BE2C (cell line): ENCODE measurements around the gene PEMT. TPM values are rescaled to one million over a fixed set of nuclear protein-coding genes. Genes with fewer than 3 reads are reported as not detected.
A peak's percentile ranks its signal among the peaks of the same experiment; 100 is the strongest.
"Not testable (repeated sequence)": the region's sequence is repeated elsewhere in the genome, so short reads cannot be mapped to it uniquely, and the experiment has no call there.

ENCODE experiments used
- DNase-seq: peaks from one replicate; pipeline ENCODE4 v3.0.0-alpha.2; 2020
- H3K27me3 ChIP-seq: fragments of 250-450 bp; sonication (Bioruptor Pico); 2 replicates; pipeline ENCODE4 v1.5.1; 2020; ENCODE audit warnings: mild to moderate bottlenecking
- H3K36me3 ChIP-seq: fragments of 250-450 bp; sonication (Bioruptor Pico); 2 replicates; pipeline ENCODE4 v1.5.1; 2020; ENCODE audit warnings: mild to moderate bottlenecking
- H3K4me1 ChIP-seq: fragments of 250-450 bp; sonication (Bioruptor Pico); 2 replicates; pipeline ENCODE4 v1.5.1; 2020
- H3K4me3 ChIP-seq: 2 replicates; pipeline ENCODE4 v1.5.1; 2011; ENCODE audit warnings: low read depth, low read length
- H3K9me3 ChIP-seq: fragments of 250-450 bp; sonication (Bioruptor Pico); 2 replicates; pipeline ENCODE4 v1.5.1; 2020
- polyA plus RNA-seq: library from polyadenylated mRNA; unstranded; fragments of >200 nt; gene quantifications from one replicate; pipeline ENCODE4 v1.2.1, GENCODE V29; 2012; ENCODE audit warnings: low read depth, missing spikeins; ENCODE audit not compliant: insufficient read length, insufficient read depth
- TF ChIP-seq, protein P1 (sequence below): IDR thresholded peaks from 2 replicates; pipeline ENCODE4 v1.5.1; 2012; ENCODE audit warnings: mild to moderate bottlenecking, low read depth, low read length

PEMT gene, protein sequence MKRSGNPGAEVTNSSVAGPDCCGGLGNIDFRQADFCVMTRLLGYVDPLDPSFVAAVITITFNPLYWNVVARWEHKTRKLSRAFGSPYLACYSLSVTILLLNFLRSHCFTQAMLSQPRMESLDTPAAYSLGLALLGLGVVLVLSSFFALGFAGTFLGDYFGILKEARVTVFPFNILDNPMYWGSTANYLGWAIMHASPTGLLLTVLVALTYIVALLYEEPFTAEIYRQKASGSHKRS
- polyA plus RNA-seq, result 14.5 TPM

DNA sequence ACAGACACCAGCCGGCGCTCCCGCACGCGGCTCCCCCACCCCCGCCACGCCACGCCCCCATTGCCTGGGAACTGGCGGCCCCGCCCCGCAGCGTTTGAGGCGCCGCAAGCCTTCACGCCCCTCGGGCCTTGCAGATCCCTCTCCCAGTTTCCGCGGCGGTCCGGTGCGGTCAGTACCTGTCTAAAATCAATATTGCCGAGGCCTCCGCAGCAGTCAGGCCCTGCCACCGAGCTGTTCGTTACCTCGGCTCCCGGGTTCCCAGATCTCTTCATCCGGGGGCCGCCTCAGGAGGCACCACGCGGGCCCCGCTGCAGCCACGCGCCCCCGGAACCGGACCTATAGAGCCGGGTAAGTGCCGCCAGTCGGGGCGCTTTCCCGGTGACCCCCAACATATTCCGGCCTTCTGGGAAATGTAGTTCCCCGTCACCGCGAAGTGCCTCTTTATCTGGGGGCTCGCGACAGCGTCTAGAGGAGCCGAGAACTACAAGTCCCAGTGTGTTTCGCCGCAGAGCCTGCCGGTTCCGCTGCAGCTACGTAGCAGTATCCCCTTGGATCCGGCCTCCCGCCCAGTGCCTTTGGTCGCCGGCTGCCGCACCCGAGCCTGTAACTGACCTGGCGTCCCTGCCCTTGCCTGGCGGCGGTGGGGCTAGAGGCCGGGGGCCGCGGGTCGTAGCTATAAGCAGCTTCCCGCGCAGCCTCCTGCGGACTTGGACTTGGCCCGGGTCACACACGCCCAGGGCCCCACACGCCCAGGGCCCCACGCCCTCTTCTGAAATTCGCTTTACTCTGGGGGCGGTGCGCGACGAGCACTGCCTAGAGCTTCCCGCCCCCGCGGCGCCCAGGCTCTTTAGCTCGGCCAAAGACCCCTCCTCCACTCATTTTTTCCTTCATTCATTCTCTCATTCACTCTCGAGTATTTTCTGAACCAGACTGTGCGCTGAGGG, at the start of gene PEMT:
TSS of gene PEMT (minus strand) at position 354 of the 944 bp plus-strand sequence. CDS start at position 272, 82 bp downstream.
- no peaks in the 10 kb centered on the region for H3K4me1 ChIP-seq
- H3K9me3 ChIP-seq, result no peaks in the 10 kb centered on the region
- TF ChIP-seq, protein P1, sequence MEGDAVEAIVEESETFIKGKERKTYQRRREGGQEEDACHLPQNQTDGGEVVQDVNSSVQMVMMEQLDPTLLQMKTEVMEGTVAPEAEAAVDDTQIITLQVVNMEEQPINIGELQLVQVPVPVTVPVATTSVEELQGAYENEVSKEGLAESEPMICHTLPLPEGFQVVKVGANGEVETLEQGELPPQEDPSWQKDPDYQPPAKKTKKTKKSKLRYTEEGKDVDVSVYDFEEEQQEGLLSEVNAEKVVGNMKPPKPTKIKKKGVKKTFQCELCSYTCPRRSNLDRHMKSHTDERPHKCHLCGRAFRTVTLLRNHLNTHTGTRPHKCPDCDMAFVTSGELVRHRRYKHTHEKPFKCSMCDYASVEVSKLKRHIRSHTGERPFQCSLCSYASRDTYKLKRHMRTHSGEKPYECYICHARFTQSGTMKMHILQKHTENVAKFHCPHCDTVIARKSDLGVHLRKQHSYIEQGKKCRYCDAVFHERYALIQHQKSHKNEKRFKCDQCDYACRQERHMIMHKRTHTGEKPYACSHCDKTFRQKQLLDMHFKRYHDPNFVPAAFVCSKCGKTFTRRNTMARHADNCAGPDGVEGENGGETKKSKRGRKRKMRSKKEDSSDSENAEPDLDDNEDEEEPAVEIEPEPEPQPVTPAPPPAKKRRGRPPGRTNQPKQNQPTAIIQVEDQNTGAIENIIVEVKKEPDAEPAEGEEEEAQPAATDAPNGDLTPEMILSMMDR, result no peak
- no peaks in the 10 kb centered on the region for H3K36me3 ChIP-seq
- H3K27me3 ChIP-seq, result no peaks in the 10 kb centered on the region
- peak within 1 kb of the TSS; percentile 74 for H3K4me3 ChIP-seq
- peak; percentile 90 for DNase-seq

DNA sequence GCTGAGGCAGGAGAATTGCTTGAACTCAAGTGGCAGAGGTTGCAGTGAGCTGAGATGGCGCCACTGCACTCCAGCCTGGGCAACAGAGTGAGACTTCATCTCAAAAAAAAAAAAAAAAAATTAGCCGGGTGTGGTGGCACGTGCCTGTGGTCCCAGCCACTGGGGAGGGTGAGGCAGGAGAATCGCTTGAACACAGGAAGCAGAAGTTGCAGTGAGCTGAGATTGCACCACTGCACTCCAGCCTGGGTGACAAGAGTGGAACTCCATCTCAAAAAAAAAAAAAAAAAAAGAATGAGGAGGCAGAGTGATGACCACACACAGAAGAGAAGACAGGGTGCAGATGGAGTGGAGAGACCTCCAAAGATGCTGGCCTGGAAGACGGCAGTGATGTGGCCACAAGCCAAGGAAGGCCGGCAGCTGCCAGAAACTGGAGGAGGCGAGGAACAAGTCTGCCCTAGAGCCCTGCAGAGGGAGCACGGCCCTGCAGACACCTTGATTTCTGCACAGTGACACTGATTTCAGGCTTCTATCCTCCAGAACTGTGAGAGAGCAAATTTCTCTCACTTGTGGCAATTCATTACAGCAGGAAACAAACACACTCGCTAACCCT, 48.3 kb upstream of the PEMT start:
- not testable (repeated sequence) for H3K9me3 ChIP-seq, H3K27me3 ChIP-seq, H3K4me1 ChIP-seq, H3K4me3 ChIP-seq, H3K36me3 ChIP-seq, DNase-seq

DNA sequence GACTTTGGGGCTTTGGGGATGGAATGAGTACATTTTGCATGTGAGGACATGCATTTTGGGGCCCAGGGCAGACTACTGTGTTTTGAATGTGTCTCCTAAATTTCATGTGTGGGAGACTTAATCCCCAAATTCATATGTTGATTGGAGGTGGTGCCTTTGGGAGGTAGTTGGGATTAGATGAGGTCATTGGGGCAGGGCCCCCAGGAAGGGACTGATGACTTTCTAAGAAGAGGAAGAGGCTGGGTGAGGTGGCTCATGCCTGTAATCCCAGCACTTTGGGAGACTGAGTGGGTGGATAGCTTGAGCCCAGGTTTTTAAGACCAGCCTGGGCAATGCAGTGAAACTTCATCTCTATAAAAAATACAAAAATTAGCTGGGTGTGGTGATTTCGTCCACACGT, 47.0 kb upstream of the PEMT start:
- TF ChIP-seq, protein P1, result no peak
- no peaks in the 10 kb centered on the region for H3K9me3 ChIP-seq
- no peak for DNase-seq

DNA sequence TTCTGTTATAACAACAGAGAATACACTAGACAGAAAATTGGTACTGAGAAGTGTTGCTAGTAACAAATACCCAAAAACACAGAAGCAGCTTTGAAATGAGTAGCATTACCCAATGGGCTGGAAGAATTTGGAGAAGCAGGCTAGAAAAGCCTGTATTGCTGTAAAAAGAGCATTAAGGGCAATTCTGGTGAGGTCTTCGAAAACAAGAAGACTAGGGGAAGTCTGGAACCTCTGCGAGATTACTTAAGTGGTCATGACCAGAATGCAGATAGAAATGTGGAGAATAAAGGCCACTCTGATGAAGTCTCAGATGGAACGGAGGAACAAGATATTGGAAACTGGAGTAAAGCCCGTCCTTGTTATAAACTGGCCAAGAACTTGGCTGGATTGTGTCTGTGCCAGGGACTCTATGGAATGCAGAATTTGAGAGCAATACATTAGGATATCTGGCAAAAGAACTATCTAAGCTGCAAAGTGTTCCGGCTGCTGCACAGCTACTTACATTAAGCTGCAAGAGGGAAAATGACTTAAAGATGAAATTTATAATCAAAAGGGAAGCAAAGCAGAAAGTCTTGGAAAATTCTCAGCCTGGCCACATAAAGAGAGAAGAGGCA, 44.9 kb upstream of the PEMT start:
- TF ChIP-seq, protein P1, result no peak
- DNase-seq, result no peak
- no peak overlapping the region for H3K4me3 ChIP-seq
- H3K27me3 ChIP-seq, result no peaks in the 10 kb centered on the region
- H3K36me3 ChIP-seq, result no peaks in the 10 kb centered on the region
- no peaks in the 10 kb centered on the region for H3K4me1 ChIP-seq
- no peaks in the 10 kb centered on the region for H3K9me3 ChIP-seq

More for the DNA sequence above, 47.0 kb upstream of the PEMT start:
- H3K4me1 ChIP-seq, result no peaks in the 10 kb centered on the region
- H3K27me3 ChIP-seq, result no peaks in the 10 kb centered on the region
- no peak overlapping the region for H3K4me3 ChIP-seq
- H3K36me3 ChIP-seq, result no peaks in the 10 kb centered on the region

DNA sequence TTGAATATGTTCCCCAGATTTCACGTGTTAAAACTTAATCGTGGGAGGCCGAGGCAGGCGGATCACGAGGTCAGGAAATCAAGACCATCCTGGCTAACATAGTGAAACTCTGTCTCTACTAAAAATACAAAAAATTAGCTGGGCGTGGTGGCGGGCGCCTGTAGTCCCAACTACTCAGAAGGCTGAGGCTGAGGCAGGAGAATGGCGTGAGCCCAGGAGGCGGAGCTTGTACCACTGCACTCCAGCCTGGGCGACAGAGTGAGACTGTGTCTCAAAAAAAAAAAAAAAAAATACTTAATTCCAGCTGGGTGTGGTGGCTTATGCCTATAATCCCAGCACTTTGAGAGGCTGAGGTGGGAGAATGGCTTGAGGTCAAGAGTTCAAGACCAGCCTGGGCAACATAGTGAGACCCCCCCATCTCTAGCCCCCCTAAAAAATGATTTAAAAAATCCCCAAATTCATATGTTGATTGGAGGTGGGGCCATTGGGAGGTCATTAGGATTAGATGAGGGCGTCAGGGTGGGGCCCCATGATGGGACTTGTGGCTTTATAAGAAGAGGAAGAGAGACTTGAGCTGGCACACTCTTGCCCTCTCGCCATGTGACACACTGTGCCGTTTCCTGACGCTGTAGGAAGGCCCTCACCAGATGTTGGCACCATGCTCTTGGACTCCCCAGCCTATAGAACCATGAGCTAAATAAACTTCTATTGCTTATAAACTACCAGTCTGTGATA, 44.2 kb upstream of the PEMT start:
- not testable (repeated sequence) for H3K4me3 ChIP-seq, H3K4me1 ChIP-seq, H3K27me3 ChIP-seq, DNase-seq, H3K36me3 ChIP-seq, H3K9me3 ChIP-seq

DNA sequence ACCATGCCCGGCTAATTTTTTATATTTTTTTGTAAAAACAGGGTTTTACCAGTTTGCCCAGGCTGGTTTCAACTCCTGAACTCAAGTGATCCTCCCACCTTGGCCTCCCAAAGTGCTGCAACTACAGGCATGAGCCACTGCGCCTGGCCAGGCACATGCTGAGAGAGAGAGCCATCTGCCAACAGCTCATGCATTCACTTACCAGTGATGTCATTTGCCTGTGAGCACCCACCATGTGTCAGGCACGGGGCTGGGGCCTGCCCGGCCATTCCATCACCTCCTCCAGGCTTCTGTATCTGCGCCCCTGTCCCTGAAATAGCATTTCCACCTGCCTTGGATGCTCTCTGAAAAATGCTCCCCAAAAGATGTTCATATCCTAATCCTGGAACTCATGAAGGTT, 43.6 kb upstream of the PEMT start:
- H3K4me3 ChIP-seq, result no peak overlapping the region
- TF ChIP-seq, protein P1, result no peak
- DNase-seq, result no peak

More for the DNA sequence above, 43.6 kb upstream of the PEMT start:
- no peaks in the 10 kb centered on the region for H3K4me1 ChIP-seq
- no peaks in the 10 kb centered on the region for H3K9me3 ChIP-seq
- no peaks in the 10 kb centered on the region for H3K36me3 ChIP-seq
- no peaks in the 10 kb centered on the region for H3K27me3 ChIP-seq
